AG09309 (cell line): ENCODE measurements around the gene SEC14L1.

Experiments
- DNase-seq: peaks from one replicate; pipeline ENCODE4 v3.0.0-alpha.2; 2010; ENCODE audit warnings: low read depth
- H3K4me3 ChIP-seq: 2 replicates; pipeline ENCODE4 v1.5.1; 2011; ENCODE audit warnings: mild to moderate bottlenecking, low read depth, low read length, moderate library complexity; ENCODE audit not compliant: control insufficient read depth
- CTCF ChIP-seq: IDR thresholded peaks from 2 replicates; pipeline ENCODE4 v1.5.1; 2011; ENCODE audit warnings: mild to moderate bottlenecking, low read depth, low read length, inconsistent platforms; ENCODE audit not compliant: insufficient read depth, control insufficient read depth; ENCODE audit errors: missing control alignments

SEC14L1 gene

GRCh38 chr17:77208217-77208808, 67.5 kb downstream of the SEC14L1 start:
- peak; percentile 53 for TF ChIP-seq CTCF
- peak; percentile 25 for DNase-seq
- H3K4me3 ChIP-seq = no peak overlapping the region

- no peak for DNase-seq
- TF ChIP-seq CTCF = no peak
- H3K4me3 ChIP-seq = no peak overlapping the region
Observed at GRCh38 chr17:77208856-77209255, 68.1 kb downstream of the SEC14L1 start.

GRCh38 chr17:77209330-77209748, 68.6 kb downstream of the SEC14L1 start:
- no peak for DNase-seq
- no peak for TF ChIP-seq CTCF
- no peak overlapping the region for H3K4me3 ChIP-seq

GRCh38 chr17:77210331-77210730, 69.6 kb downstream of the SEC14L1 start:
- TF ChIP-seq CTCF = no peak
- DNase-seq = no peak
- H3K4me3 ChIP-seq = no peak overlapping the region

GRCh38 chr17:77210946-77211541, 70.3 kb downstream of the SEC14L1 start:
- DNase-seq = no peak
- no peak overlapping the region for H3K4me3 ChIP-seq
- no peak for TF ChIP-seq CTCF

- no peak for DNase-seq
- H3K4me3 ChIP-seq = no peak overlapping the region
- TF ChIP-seq CTCF = no peak
Observed at GRCh38 chr17:77211681-77212080, 70.9 kb downstream of the SEC14L1 start.
